Loucy (cell line): ENCODE results near the gene FYN.

Source experiments
- CTCF ChIP-seq: fragments of 200-600 bp; sonication (generic); conservative IDR thresholded peaks from 2 replicates; pipeline ENCODE4 v1.5.1; 2014; ENCODE audit warnings: mild to moderate bottlenecking, antibody characterized with exemption, low read length
- EZH2phosphoT487 ChIP-seq: fragments of 200-600 bp; IDR thresholded peaks from 2 replicates; pipeline ENCODE4 v1.6.1; 2018; ENCODE audit warnings: antibody characterized with exemption, mild to moderate bottlenecking, moderate library complexity, borderline replicate concordance

- no peak for TF ChIP-seq CTCF
- no peak for TF ChIP-seq EZH2phosphoT487
Observed at GRCh38 chr6:111765763-111766162, 107.5 kb downstream of the FYN start.
